ENCODE measurements around the gene AEBP2.
"Not testable (repeated sequence)": the region's sequence is repeated elsewhere in the genome, so short reads cannot be mapped to it uniquely, and the experiment has no call there.

AEBP2 gene

DNA sequence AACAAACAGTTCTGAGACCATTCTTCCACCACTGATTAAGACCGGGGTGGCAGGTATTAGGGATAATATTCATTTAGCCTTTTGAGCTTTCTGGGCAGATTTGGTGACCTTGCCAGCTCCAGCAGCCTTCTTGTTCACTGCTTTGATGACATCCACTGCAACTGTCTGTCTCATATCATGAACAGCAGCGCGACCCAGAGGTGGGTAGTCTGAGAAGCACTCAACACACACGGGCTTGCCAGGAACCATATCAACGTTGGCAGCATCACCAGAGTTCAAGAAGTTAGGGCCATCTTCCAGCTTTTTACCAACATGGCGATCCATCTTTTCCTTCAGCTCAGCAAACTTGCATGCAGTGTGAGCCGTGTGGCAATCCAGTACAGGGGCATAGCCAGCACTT, 16.9 kb downstream of the AEBP2 start:
- no peak for DNase-seq

DNA sequence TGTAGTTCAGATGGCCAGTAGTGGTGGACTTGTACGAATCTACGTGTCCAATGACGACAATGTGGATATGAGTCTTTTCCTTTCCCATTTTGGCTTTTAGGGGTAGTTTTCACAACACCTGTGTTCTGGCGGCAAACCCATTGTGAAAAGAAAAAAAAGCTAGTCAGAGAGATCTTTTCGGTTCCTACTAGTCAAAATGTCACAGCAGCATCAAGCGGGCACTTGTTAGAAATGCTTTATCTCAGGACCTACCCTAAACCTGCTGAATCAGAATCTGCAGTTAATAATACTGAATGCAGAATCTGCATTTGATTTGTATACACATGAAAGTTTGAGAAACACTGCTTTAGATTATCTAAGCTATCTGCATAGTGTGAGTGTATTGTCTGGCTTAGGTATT, 18.3 kb downstream of the AEBP2 start:
- DNase-seq, result no peak

DNA sequence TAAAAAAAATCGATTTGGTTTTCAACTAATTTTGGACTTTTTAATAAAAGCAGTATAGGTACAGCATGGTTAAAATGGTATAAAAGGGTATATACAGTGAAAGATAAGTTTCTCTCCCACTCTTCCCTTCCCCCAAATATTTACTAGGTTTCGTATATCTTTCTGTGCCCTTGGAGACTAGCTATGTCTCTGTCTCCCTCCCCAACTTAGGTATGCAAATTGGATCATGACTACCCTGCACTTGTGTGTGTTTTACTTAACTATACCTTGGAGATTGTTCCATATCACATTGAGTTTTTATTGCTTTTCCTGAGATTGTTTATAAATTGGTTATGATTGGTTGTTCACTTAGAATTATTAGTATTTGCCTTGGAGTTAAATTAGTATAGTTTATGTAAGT, 19.4 kb downstream of the AEBP2 start:
- DNase-seq, result no peak

DNA sequence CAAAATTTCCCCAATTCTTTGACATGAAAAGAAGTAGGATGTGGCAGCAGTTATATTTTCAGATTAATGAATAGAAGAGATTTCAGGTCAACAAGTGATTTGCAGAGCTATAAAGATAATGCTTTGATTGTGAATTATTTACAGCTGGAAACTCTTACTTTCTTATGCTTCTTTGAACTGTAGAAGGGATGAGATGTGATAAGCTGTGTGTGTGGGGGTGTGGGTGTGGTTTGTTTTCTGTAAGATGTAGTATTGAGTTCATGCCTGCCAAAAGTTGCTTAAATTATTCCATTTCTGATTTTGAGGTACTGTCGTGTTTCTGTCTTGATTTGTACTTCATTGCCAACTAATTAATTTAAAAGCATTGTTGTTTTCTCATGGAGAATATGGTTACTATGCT, 22.7 kb downstream of the AEBP2 start:
- no peak for DNase-seq

DNA sequence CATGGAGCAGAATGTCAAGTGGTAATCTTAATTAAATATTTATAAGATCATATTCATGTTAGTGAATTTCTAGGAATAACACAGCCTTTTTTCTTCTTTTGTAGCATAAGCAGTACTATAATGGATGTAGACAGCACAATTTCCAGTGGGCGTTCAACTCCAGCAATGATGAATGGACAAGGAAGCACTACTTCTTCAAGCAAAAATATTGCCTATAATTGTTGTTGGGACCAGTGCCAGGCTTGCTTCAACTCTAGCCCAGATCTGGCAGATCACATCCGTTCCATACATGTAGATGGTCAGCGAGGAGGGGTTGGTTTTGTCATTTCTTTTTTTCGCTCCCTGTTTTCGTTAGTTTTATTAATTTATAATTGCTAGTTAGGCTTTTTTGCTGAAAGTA, 23.1 kb downstream of the AEBP2 start:
- DNase-seq, result no peak

DNA sequence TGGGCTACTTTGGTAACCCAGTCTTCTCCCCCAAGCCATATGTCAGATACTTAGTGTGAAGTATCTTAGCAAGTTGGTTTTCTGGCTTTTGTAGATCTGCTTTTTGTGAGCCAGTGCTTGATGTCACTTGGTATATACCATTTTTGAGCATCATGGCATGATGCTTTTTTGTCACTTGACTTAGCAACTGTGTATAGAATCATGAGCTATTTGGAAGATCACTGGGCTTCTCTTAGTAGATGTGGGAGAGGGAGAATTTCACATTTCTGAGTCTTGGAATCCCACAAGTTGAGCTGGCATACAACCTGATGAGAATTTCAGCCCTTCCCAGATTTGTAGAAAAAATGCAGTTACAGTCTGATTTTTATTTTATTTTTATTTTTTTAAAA, 24.9 kb downstream of the AEBP2 start:
- no peak for DNase-seq

DNA sequence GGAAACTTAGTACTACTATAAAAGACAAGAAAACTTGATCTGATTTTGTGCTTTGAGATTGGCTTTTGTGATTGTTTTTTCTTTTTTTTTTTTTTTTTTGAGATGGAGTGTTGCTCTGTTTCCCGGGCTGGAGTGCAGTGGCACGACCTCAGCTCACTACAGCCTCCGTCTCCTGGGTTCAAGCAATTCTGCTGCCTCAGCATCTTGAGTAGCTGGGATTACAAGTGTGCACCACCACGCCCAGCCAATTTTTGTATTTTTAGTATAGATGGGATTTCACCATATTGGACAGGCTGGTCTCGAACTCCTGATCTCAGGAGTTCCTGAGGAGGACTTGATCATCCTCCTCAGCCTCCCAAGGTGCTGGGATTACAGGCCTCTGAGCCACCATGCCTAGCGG, 26.4 kb downstream of the AEBP2 start:
- DNase-seq, result no peak

DNA sequence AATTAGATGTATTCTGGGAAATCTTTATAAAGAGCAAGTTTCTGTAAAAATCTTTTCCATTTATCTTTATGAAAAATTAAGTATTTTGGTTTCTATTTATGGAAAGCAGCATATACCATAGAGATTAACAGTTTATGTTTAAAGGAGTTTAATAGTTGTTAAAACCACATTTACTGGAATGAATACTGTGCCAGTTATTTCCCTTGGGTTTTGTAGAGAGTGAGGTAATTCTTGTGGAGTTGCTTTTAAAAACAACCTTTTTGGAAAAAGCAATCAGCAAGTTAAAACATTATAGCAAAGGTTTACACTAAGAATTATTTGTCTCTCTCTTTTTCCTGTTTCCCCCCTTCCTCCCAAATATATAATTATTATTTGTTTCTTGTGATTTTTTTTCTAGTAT, 34.9 kb downstream of the AEBP2 start:
- DNase-seq, result no peak

DNA sequence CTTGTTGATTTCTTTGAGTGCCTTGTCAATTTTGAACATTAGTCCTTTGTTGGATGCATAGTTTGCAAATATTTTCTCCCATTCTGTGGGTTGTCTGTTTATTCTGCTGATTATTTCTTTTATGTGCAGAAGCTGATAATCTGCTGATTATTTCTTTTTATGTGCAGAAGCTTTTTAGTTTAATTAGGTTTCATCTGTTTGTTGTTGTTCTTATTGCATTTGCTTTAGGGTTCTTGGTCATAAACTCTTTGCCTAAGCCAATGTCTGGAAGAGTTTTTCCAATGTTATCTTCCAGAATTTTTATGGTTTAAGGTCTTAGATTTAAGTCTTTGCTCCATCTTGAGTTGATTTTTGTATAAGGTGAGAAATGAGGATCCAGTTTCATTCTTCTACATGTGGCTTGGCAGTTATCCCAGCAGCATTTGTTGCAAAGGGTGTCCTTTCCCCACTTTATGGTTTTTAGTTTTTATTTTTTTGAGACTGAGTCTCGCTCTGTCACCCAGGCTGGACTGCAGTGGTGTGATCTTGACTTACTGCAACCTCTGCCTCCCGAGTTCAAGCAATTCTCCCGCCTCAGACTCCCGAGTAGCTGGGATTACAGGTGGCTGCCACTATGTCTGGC, 36.7 kb downstream of the AEBP2 start:
- DNase-seq, result not testable (repeated sequence)

DNA sequence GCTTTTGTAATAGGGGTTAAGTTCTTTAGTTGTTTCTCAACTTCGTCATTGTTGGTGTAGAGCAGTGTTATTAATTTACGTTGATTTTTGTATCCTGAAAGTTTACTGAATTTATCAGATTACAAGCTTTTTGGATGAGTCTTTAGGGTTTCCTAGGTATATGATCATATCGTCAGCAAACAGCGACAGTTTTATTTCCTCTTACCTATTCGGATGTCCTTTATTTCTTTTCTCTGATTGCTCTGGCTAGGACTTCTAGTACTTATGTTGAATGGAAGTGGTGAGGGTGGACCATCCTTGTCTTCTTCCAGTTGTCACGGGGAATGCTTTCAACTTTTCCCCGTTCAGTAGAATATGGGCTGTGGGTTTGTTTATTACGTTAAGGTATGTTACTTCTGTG, 37.8 kb downstream of the AEBP2 start:
- no peak for DNase-seq

DNA sequence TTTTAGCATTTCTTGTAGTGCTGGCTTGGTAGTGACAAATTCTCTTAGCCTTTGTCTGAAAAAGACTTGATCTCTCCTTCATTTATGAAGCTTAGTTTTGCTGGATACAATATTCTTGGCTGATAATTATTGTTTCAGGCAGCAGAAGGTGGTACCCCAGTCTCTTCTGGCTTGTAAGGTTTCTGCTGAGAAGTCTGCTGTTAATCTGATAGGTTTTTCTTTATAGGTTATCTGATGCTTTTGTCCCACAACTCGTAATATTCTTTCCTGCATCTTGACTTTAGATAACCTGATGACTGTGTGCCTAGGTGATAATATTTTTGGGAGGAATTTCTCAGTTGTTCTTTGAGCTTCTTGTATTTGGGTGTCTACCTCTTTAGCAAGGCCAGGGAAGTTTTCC, 41.2 kb downstream of the AEBP2 start:
- no peak for DNase-seq

DNA sequence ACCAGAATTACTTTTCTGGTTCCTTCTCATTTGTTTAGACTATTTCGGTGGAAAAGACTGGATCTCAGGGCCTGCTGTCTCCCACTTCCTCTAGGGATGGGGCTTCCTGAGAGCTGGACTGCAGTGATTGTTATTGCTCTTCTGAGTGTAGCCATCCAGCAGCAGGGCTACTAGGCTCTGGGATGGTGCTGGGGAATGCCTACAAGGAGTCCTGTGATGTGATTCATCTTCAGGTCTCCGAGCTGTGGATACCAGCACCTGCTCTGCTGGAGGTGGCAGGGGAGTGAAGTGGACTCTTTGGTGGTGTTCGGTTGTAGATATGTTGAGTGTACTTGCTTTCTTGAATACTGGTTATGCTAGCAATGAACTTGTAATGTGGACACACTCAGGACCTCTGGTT, 42.7 kb downstream of the AEBP2 start:
- DNase-seq, result peak; percentile 81

DNA sequence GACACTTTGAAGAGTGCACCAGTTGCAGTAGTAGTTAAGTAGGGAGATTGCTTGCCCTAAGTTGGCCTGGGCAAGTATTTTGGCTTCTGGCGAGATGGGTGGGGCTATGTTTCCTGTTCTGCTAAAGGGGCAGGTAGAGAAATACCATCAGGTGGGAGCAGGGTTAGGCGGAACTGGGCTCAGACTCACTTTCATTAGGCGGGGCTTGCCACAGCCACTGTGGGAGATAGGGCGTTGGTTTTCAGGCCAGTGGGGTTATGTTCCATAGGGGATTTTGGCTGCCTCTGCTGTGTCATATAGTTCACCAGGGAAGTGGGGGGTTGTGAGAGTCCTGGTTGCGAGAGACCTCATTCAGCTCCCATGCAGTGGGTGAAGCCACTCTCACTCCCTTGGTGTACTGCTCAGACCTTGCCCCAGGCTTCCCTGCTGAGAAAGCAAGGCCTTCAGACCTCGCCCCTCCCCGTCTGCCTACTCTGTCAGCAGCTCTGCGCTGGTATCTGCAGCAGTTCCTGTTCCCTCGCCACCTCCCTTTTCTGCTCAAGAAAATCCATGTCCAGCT, 43.3 kb downstream of the AEBP2 start:
- peak; percentile 92 for DNase-seq

DNA sequence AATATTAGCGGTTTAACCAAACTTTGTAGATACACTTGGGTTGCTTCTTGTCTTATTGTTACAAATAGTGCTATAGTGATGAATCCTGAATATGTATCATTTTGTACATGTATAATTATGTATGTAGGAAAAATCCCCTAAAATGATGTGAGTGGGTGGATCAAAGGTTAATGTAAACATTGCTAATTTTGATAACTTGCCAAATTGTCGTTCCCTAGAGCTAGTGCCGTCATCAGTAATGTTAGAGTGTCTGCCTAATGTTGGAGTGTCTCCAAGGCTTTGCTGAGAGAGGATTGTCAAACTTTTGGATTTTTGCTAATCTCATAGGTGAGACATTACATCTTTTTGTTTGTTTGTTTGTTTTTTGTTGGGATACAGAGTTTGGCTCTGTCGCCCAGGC, 44.4 kb downstream of the AEBP2 start:
- DNase-seq, result no peak

DNA sequence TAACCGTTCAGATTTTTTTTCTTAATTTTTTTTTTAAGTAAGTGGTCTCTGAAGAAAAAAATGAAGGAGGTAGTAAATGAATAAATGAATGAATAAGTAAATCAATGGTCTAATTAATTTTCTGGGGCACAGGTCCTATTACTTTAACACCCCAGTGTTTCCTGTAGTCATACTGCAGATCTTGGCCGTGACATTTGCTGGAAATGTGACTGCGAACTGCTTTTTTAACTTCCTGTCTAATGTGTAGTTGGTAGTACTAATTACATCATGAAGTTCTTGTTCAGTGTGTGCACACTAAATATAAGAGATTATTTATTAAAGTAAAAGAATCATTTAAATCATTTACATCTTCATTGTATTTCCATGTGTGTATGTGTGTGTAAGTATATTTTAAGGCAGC, 45.4 kb downstream of the AEBP2 start:
- DNase-seq, result no peak

DNA sequence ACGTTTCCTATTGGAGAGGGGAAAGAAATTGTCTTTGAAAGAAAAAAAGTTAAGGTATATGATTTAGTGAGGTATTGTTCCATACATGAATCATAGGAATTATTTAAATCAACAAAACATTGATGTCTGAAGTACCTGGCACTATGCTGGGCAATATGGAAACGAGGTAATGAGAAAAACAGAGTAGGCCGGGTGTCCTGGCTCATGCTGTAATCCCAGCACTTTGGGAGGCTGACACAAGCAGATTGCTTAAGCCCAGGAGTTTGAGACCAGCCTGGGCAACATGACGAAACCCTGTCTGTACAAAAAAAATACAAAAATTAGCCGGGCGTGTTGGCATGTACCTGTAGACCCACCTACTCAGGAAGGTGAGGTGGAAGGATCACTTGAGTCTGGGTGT, 45.9 kb downstream of the AEBP2 start:
- no peak for DNase-seq

DNA sequence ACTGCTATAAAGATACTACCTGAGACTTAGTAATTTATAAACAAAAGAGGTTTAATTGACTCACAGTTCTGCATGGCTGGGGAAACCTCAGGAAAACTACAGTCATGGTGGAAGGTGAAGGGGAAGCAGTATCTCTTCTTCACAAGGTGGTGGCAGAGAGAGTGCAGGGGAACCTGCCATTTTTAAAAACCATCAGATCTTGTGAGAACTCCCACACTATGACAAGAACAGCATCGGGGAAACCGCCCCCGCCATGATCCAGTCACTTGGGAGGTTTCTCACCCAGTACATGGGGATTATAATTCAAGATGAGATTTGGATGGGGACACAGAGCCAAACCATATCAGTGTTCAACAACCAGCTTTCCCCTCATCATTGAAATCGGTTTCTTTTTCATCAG, 49.9 kb downstream of the AEBP2 start:
- DNase-seq, result no peak

DNA sequence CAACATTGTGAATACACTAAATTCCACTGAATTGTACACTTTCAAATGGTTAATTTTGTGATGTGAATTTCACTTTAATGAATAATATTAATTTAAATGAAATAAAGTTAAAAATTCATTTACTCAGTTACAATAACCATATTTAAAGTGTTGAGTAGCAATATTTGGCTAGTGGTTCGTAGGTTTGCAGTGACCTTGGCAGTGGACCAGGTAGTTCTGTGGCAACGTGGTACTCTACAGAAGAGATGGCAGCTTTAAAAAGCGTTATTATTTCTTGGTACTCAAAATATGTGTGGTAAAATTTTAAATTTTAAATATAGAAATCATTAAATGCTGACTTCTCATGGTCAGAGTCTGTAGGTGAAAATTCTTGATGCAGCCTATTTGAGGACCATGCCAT, 51.6 kb downstream of the AEBP2 start:
- no peak for DNase-seq

DNA sequence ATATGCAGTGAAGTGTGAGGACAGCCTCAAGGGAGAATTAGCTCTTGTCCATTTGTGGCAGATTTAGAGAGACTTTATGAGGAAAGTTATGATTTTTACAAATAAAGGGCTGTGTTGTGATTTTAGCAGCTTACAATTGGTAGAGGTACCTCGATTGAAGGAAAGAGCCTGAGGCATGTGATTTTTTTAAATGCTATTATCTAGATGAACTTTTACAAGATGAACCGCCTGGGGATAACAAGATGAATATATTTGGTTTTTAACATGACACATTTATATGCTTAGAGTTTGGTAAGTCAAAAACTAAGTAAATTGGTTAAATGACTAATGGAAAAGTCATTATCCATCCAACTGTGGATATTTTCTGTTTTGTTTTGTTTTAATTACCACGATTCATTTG, 52.6 kb downstream of the AEBP2 start:
- no peak for DNase-seq

DNA sequence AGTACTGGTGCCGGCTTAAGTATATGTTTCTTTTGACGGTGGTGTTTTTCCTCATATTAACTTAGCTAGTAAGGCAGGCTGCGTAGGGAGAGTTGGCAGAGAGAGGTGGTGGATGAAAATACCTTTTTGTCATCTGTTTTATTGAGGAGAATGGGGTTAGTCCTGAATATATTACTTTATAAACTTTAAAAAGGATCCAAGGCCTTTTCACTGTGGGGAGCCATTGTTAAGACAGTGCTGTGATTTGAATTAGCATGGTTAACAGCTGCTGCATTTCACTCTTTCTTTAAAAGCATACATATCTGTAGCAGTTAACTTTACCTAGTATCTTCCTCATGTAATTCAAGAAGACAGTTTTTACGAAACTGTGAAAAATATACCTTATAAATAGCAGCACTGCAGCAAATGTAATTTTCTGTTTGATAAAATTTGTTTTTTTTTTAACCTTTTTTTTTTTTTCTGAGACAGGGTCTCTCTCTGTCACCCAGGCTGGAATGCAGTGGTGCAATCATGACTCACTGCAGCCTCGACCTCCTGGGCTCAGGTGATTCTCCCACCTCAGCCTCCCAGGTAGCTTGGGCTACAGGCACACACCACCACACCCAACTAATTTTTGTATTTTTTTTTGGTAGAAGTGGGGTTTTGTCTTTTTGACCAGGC, 57.1 kb downstream of the AEBP2 start:
- no peak for DNase-seq

DNA sequence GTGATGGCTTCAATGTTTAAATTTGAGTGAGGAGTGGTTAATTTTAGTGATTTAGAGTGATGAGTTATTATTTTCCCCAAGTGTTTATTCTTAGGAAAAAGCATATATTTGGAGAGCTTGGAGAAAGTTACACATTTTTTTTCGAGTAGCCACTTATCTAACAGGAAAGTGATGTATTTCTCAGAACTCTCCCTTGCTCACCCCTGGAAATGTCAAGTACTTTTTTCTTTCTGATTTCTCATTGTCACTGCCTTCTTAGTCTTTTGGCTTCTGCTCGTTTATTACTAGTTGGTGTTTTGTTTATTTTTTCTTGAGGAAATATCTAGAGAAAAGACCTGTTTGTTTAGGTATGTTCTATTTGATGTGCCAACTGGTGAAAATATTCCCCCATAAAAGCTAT, 58.8 kb downstream of the AEBP2 start:
- DNase-seq, result no peak

DNA sequence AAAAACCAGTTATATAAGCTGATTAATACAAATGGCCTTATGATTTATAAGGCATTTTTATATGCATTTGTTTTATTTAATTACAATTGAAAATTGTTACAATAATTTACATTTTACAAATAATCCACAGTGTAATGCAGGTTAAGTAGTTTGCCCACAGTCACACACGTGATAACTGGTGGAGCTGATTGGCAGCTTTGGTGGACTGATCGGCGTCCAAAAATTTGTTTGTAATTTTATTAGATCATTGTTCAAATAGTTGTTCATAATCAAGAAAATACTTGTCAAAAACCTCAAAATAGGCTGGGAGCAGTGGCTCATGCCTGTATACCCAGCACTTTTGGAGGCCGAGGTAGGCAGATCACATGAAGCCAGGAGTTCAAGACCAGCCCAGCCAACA, 59.7 kb downstream of the AEBP2 start:
- no peak for DNase-seq

DNA sequence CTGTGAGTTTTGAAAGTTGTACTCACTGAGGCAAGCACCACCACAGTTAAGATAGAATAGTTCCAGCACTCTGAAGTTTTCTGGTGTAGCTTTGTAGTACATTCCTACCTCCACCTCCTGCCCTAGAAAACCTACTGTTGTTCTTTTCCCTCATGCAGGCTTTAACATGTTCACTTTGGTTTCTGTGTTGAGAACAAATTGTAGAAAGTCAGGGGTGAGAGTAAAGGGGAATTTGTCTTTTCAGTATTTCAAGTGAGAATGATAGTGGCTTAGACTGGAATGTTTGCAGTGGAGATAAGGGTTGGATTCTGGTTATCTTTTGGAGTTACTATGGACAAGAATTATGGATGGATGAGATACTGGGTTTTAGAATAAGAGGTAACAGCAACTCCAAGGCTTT, 67.2 kb downstream of the AEBP2 start:
- no peak for DNase-seq

DNA sequence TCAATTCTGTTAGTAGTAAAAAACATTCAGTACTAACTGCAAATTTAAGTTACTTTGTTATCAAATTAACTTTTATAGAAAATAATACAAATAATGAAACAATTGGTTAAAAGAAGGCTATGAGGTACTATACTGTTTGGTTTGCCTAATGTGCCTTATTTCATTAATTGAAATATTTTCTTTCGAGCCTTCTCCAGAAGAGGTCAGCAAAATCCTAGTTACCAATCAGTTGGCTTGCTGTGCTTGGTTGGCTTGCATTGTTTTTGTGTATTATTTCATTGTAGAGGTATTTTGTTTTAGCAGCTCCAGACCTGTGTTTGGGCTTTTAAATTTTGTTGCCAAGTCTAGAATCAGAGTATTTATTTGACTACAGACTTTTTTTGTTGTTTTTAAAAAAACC, 68.5 kb downstream of the AEBP2 start:
- DNase-seq, result no peak

DNA sequence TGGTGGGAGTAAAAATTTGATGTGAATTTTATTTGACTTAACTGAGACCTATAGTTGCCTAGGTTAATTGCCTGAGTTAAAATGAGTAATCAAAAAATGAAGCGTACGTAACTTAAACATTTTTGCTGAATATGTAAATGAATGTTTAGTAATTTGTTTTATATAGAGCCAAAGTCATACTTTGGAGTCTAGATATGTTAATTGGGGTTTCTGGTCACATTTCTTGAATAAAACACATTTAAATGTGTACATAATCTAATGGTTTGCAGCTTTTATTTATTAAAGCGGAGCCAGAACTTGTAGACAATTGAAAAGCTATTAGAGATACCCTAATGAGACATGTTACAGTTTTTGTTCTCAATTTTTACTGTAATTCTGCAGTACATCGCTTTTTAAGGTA, 71.2 kb downstream of the AEBP2 start:
- no peak for DNase-seq
